Activated CD8-positive, alpha-beta memory T cell treated with anti-CD3 and anti-CD28 coated beads, Interleukin-2, amount 50 U/mL, for 24 hours (primary cell): Measurements from ENCODE around the gene PIN1.
A peak's percentile ranks its signal among the peaks of the same experiment; 100 is the strongest.
"Not testable (repeated sequence)": the region's sequence is repeated elsewhere in the genome, so short reads cannot be mapped to it uniquely, and the experiment has no call there.

ENCODE experiments used
- DNase-seq: peaks from one replicate; pipeline ENCODE4 v3.0.0-alpha.2; 2020; ENCODE audit errors: extremely low read depth

Gene PIN1

DNA sequence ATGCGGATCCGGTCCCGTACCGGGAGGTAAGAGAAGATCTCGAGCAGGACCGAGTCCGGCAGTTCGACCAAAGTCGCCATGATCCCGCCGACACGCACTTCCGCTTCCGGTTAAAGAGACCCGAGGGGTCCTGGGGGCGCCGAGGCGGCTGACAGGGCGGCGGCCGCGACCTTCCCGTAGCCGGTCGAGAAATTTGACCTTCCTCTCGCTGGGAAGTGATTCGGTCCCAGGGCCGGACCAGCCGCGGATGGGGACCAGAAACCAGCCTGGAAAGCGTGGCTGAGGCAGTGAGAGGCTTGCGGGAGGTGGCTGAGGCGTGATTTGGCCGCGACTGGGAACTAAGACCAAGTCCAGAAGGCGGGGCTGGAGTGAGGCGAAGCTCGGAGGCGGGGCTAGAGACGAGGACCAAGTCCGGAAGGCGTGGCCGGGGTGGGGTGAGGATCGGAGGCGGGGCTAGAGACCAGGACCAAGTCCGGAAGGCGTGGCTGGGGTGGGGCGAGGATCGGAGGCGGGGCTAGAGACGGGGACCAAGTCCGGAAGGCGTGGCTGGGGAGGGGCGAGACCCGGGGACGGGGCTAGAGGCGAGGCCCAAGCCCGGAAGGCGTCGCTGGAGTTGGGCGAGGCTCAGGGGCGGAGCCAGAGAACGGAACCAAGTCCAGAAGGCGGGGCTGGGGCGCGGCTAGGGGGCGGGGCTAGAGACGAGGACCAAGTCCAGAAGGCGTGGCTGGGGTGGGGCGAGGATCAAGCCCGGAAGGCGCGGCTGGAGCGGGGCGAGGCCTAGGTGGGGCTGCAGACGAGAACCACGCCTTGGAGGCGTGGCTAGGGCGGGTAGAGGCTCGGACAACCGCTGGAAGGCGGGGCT lies 16.2 kb upstream of the PIN1 start, which contains the start of gene FBXL12:
Gene FBXL12, minus strand, starts transcription at position 346 of the 862 bp plus-strand sequence. Its CDS starts 266 bp downstream, at position 80.
- peak; percentile 100 for DNase-seq

DNA sequence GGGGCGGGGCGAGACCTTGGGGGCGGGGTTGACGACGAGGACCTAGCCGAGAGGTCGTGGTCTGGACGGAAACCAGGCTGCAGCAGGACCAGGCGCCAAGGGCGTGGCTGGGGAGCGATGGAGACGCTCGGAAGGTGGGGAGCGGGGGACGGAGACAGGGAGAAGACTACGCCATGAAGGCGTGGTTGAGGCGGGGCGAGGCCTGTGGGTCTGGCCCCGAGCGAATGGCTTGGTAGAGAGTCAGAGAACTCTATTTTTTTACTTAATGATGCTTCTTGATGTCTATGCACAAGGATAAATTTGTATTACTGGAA lies 15.6 kb upstream of the PIN1 start:
- DNase-seq = no peak

DNA sequence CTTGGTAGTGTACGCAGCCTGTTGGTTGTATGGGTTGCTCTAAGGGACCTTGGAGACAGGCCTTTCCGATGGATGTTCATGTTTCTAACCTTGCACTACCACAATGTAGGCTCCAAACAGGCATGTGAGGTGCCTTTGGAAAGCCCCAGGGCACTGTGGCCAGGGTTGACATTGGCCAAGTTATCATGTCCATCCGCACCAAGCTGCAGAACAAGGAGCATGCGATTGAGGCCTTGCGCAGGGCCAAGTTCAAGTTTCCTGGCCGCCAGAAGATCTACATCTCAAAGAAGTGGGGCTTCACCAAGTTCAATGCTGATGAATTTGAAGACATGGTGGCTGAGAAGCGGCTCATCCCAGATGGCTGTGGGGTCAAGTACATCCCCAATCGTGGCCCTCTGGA lies 15.1 kb upstream of the PIN1 start:
- not testable (repeated sequence) for DNase-seq

DNA sequence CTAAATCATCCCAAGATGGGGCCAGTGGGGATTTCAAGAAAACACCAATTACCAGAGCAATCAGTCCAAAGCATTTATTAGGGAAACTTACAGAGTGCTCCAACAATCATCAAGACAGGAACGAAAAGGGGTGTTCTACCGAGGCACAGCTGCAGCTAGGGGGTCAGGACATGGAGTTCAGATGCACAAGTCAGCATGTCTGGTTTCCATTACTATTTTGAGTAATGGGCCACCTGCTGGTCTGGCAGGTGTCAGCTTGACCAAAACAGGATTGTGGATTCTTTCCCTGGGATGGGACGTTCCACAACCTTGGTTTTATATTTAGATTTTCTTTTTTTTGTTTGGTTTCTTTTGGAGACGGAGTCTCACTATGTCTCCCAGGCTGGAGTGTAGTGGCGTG lies 11.3 kb upstream of the PIN1 start:
- DNase-seq = no peak

DNA sequence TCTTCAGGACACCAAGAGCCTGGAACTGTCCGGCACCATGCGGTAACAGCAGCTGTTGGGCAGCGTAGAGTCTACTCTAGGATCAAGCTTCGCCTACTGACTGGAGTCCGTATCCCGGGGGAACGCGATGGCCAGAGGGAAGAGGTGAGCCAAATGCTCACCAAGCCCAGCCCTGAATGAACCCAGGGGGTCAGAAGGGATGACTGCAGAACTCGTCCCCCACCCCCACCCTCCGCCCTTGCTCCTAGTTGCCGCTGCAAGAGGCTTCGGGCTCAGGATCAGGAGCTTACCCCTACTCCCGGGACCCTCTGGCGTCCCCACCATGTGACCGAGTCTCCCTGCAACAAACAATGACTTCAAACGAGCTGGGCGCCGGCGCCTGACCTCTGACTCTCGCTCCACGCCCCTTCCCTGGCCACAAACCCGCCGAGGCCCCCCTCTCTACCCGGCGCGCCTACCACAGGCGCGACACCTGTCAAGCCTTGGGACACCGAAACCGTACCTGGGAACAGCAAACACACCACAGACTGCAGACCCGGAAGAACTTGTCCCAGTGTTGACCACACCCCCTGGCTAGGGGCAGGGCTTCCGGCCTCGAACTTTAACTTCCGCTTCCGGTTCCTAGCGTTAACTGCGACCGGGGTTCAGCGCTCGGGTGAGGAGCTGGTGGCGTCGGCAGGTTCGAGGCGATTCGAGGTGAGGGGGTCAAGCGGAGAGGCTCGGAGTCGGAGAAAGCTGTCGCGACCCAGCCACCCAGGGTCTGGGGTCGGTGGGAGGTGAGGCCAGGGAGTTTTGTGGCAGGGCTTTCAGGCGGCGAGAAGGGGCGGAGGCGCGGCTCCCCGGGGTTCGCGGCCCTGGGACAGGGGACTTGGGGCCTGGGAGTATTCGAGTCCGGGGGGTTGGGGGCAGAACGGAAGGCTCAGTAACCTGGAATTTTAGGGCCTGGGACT lies 7.6 kb upstream of the PIN1 start, which contains the start of gene UBL5:
Gene UBL5, plus strand, starts transcription at position 630 of the 950 bp plus-strand sequence. CDS start 420 bp downstream, outside the sequence.
- peak; percentile 83 for DNase-seq

DNA sequence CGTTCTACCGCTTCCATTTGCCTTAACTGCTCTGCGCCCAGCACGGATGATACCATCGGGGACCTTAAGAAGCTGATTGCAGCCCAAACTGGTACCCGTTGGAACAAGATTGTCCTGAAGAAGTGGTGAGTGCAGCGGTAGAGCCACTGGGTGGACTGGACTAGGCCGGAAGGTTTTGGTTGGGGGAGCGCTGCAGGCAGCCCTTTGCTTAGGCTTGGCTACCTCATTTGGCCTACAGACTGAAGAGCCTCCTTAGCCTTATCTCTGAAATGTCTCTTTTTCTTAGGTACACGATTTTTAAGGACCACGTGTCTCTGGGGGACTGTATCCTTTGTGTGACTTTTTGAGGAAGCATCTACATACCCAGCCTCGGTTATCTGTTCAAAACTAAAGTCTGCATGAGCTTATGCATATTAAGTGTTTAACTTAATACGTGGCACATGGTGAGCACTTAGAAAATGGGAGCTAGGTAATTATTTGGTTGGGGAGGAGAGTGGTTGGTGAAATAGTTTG lies 6.5 kb upstream of the PIN1 start:
- DNase-seq = no peak

DNA sequence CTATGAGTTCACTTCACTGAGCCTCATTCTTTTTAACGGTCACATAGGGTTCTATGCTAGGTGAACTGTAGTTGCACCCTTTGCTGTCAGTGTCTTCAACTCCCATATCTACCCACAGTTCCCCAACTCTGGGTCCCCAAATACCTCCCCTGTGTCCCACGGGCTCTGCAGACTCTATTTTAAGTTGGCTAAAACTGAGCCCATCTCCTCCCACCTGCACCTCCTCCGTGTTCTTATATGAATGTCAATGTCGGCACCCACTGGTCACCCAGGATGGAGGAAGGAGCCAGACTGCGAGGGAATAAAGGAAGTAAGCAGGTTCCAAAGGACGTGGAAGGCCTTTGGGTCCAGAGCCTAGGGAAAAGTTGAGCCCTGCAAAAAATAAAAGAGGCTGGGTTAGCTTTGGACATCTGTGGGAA lies 802 bp upstream of the PIN1 start:
- no peak for DNase-seq

DNA sequence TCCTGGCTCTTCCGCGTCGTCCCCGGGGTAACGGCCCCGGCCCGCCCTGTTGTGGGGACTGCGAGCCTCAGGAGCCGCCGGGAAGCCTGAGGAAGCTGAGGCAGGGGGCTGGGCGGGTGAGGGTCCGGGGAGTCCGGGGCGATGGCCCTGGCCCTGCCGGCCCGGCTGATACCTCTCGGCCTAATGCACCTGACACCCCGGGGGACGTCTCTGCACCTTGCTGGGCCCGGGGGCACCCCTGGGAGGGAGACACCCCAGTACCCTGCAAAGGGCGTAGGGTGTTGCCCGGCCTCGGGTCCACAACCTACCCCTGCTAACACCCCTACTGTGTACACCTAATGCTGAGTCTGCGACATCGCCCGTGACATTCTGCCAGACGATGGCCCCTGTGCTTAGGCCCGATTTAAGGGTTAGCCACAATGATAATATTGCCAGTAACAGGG lies 410 bp downstream of the PIN1 start:
- no peak for DNase-seq

DNA sequence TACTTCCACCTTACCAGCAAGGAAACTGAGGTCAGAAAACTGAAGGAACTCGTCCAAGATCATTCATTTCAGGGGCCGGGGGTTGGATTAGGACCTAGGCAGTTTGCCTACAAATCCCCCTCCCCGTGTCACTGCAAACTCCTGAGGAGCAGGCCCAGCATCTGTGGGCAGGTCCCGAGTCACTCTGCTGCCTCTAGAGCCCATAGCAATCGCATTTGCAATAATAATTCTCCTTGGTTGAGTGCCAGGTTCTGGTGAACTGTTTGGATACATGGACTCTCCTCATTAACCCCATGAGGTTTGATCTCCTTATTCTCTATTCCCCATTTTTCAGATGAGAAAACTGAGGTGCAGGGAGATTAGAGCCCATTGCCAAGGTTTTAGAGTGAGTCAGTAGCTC lies 903 bp downstream of the PIN1 start:
- DNase-seq = no peak

DNA sequence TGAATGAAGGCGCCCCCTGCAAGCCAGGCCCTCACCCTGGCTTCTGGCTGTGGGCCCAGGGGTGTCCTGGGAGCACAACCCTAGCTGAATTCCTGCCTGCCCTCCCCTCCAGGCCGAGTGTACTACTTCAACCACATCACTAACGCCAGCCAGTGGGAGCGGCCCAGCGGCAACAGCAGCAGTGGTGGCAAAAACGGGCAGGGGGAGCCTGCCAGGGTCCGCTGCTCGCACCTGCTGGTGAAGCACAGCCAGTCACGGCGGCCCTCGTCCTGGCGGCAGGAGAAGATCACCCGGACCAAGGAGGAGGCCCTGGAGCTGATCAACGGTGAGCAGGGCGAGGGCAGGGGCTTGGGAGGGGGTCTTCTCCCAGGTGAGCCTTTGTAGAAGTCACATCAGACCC lies 3.2 kb downstream of the PIN1 start:
- no peak for DNase-seq

DNA sequence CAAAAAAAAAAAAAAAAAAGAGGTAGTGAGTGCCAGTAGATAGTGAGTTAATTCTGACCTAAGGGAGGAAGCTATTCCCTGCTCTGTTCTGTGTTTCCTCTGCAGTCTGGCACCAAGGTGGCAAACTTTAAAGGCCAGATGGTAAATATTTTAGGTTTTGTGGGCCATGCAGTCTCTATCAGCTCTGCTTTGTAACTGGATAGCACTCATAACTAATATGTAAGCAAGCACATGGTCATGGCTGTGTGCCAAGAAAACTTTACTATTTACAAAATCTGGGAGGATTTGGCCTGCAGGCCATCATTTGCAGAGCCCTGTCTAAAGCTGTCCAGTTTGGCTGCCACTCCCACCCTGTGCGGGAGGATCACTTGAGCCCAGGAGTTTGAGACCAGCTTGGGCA lies 4.3 kb downstream of the PIN1 start:
- DNase-seq = no peak

DNA sequence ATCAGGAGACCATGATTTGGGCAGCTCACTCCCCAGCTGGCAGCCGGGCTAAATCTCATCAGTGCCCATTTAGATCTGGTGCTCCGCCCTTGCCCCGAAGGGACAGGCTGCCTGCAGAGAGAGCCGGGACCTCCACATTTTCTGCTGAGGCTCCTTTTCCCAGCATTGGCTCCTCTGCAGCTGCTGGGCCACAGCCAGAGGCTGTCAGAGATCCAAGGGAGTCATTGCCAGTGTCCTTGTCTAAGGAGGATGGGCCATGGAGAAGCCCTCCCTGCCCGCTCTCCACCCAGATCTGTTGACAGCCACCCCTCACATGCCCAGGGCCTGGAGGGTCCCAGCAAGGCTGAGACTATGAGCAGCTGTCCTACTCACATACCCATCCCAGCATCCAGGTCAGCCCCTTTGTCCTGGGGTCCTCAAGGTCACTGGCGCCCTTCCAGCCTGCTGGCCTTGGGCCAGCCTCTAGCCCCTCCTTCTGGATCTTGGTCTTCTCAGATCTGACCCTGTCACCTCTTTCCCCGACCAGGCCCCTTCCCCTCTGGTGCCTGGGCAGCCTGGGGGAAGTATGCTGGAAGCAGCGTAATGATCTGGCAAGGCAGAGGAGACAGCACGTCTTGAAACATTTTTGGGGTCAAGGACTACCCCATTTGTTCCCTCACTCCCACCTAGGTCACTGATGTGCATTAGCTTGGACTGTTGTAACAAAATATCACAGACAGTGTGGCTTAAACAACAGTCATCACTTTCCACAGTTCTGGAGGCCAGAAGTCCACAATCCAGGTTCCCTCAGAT lies 7.9 kb downstream of the PIN1 start:
- no peak for DNase-seq

DNA sequence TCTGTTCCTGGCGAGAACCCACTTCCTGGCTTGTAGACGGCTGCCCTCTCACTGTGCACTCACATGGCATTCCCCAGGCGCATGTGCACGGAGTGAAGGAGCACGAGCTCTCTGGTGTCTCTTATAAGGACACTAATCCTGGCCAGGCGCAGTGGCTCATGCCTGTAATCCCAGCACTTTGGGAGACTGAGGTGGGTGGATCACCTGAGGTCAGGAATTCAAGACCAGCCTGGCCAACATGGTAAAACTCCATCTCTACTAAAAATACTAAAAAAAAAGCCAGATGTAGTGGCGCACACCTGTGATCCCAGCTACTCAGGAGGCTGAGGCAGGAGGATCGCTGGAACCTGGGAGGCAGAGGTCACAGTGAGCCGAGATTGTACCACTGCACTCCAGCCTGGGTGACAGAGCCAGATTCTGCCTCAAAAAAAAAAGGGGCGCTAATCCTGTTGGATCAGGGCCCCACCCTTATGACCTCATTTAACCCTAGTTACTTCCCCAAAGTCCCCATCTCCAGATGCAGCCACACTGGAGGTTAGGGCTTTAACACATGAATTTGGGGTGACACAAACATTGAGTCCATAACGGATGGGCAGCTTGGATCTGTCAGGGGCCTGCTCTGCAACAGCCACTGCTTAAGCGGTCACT lies 8.6 kb downstream of the PIN1 start:
- not testable (repeated sequence) for DNase-seq

DNA sequence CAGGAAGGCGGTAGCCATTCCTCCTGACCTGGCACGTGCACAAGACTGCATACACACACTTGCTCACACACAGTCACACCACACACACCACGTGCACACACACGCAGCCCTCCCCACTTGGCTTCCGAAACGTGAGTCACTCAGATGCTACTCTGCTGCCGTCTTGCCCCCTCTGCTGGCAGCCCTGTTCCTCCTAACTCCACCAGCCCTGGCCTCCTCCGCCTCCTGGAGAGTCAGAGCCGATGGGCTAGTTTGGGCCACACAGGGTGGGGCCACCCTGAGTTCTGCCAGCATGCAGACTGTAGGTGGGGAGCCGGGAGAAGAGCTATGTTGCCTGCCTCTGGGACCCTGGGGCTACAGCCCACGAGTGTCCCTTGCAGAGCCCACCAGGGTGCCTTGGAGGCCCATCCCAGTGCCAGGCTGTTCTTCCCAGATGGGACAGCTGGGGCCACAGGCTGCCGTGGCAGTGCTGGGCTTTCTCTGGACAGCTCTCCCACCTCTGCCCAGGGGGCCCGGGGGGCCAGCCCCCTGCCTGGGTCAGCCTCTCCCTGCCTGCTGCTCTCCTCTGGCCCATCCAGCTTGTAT lies 12.1 kb downstream of the PIN1 start:
- peak; percentile 27 for DNase-seq

DNA sequence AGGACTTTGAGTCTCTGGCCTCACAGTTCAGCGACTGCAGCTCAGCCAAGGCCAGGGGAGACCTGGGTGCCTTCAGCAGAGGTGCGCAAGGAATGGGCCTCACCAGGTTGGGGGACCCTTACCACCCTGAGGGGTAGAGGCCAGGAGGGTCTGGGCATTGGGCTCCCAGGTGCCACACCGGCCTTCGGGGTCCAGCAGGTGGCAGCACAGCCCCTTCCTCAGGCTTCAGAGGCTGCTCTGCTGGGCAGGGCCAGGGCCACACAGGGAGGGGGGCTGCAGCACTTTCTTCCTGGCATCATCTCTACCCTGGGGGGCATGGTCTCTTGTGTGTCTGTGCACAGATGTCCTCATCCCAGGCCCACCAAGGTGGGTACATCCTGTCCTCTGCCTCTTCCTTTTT lies 12.9 kb downstream of the PIN1 start:
- no peak for DNase-seq

DNA sequence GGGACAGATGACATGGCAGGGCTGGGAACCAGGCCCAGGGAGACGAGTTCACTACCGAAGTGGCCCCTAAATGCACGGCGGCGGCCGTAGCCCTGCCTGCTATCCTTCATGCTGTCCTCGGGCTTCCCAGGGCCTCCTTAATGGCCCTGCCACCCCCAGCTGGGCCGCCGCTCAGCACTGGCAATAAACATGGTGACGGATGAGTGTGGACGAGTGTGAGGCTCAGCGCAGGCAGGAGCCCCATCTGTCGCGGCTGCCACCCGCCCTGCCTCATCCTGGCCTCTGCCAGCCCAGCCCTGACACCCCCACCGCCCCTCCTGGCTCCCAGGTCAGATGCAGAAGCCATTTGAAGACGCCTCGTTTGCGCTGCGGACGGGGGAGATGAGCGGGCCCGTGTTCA lies 13.6 kb downstream of the PIN1 start:
- no peak for DNase-seq

DNA sequence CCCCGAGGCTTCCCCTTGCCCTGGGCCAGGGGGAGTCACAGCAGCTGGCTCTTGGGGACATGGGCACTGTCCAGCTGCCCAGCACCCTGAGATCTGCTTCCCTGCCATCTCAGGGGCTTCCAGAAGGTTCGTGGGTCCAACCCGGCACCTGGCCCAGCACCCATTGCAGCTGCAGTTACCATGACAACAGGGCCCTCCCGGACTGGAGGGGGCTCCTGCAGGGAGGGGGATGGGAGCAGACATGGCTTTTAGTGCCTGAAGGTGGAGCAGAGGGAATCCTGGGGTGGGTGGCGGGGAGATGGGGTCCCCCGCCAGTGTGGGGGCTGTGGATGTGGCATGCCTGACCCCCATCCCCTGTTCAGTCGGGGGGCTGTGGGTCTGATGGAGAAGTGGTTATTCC lies 14.7 kb downstream of the PIN1 start:
- no peak for DNase-seq

DNA sequence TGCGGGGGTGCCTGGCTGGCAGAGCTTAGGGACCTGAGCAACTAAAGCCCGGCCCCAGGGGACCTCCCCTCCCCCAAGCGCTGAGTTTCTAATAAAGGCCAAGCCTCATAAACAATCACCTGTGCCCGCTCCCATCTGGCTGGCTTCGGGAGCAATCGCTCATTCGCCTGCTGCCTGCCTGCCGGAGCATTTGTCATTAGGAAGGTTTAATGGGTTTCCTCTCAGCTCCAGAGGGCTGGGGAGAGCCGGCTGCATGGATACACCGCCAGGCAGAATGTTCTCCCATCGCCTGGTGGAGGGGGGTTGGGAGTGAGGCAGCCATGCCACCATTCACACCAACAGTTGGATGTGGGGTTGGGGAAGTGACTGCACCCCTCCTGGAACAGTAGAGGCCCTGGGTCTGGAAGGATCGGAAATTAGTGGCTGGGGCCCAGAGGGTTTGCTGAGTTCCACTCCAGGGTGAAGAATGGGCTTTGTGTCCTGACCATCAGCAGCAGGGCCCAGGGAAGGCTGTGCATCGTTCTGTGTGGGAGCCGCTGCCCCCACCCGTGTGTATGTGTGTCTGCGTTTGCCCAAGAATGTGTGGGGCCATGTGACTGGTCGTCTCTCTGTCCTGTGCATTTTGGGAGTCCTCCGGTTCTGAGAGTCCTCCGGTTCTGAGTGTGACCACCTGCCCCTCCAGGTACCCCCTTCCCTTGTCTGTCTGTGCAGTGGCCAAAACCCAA lies 15.3 kb downstream of the PIN1 start:
- DNase-seq = no peak

DNA sequence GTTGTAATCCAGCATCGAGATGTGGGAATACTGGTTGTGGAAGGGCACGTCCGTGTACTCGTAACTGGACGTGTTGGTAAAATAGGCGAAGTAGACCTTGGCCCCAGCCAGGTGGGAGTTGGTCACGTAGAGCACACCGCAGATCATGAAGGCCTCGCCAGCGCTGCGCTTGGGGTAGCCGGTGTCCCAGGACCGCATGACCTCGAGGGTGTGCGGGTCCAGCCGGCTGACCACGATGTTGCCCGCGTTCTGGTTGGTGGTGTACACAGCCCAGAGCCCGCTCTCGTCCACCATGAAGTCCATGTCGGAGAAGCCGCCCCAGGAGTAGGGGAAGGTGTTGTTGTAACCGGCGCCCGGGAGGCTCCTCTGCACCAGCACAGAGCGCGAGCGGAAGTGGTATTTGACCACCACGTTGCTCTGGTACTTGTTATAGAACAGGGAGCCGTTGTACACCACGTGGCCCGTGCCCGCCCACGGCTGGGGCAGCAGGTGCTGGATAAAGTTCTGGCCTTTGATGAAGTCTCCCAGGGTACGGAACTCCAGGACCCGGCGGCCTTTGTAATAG lies 19.2 kb downstream of the PIN1 start:
- DNase-seq = no peak

DNA sequence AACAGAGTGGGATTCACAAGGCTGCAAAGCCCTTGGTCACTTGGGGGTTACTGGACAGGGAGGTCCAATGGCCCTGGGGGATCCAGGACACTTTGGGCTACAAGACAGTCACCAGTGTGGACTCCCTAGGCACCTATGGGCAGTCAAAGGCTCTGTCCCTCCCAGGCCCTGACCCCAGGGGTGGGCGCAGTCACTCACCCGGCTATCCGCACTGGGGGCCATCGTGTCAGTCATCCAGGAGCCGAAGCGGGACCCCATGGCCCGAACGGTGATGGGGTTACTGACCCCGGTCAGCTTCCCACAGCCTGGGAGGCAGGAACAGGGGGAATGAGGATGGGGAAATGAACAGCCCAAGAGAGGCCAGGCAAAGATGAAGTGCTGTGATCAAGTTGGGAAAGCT lies 21.5 kb downstream of the PIN1 start:
- DNase-seq = no peak
